Measurements from ENCODE around the gene CGRRF1. TPM values are rescaled to one million over a fixed set of nuclear protein-coding genes. Genes with fewer than 3 reads are reported as not detected.

CGRRF1 gene
- total and polyA plus RNA-seq, 9 of the 15 experiments (the other 6 are each of a cell fraction or from before 2014, with no cell fraction given): 2.8 to 15.8 (median 4.6) TPM

DNA sequence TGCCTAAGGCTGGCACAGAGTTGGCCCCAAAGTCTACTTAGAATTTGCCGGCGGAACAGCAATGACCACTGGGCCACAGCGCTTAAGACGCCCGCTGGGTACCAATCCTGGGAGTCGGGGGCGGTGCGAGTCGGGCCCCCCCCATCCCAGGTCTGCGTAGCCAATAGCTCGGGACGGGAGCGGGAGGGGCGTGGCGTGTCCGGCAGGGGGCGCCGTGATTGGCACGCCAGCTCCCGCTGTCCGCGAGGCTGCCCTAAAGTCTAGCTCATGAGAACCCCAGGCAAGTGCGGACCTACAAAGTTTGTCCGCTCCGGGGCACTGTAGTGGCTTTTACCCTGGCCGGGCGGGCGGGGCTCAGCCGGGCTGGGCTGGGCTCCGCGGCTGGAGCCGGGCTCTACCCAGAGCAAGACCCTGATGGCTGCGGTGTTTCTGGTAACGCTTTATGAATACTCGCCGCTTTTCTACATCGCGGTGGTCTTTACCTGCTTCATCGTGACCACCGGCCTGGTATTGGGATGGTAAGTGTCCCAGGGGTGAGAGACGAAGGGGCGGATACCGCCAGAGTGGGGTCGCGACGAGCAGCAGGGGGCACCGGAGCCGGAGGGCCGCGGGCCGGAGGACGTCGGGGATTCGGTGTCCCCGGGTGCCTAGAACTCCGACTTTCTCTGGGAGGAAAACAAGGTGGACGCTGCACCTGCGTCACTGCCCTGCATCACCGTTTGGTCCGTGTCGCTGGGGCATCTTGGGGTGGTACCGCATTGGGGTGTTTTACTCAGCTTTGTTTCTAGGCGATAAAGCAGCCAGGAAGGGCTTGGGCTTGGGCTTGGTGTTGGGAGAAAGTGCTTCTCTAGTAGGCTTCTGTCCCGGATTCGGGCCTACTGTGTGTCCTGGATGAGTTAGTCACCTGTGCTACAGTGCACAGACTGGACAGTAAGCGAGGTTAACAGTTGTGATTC, at the start of gene CGRRF1 (continued):
- TF ChIP-seq SMAD4 (CRISPR knock-in tag; conservative IDR thresholded peaks at IDR 0.05) (peak; percentile 61), SIN3A (IDR thresholded peaks at IDR 0.05; ENCODE audit: borderline replicate concordance in 2 of 2, control insufficient read depth in 1 of 2, low read depth in 2 of 2, low read length in 2 of 2) (no peak), RAD21 (CRISPR knock-in tag; conservative IDR thresholded peaks at IDR 0.05 in 1 of 2, IDR thresholded peaks at IDR 0.05 in 1 of 2) (peak; percentile 9 to 24; a peak in 1 of 4 replicates), ZNF384 (IDR thresholded peaks at IDR 0.05; ENCODE audit: low read depth, low read length) (peak; percentile 47; the same call in 1 of the 2 replicates), TBP (optimal IDR thresholded peaks at IDR 0.05; ENCODE audit: low read depth, low read length) (peak; percentile 54), CAMTA2 (CRISPR knock-in tag; conservative IDR thresholded peaks at IDR 0.05) (no peak), MTA3 (IDR thresholded peaks at IDR 0.05; ENCODE audit: borderline replicate concordance) (peak; percentile 99), MYC (IDR thresholded peaks at IDR 0.05; ENCODE audit: low read depth, low read length) (peak; percentile 56; the same call in 1 of the 2 replicates), MYC (CRISPR knock-in tag; IDR thresholded peaks at IDR 0.05; ENCODE audit: borderline replicate concordance, low read depth) (no peak), EP400 (IDR thresholded peaks at IDR 0.05) (0 out of 2 replicates have a peak, but pooled peaks have one; percentile 14), EGR1 (conservative IDR thresholded peaks at IDR 0.05) (peak; percentile 44; the same call in 1 of the 2 replicates), MYNN (IDR thresholded peaks at IDR 0.05) (0 out of 2 replicates have a peak, but pooled peaks have one; percentile 48), MYNN (CRISPR knock-in tag; IDR thresholded peaks at IDR 0.05) (no peak), ZNF12 (CRISPR knock-in tag; IDR thresholded peaks at IDR 0.05) (no peak), ZC3H8 (IDR thresholded peaks at IDR 0.05) (no peak), JUND (IDR thresholded peaks at IDR 0.05; ENCODE audit: borderline replicate concordance, low read depth, low read length) (peak; percentile 53; the same call in 1 of the 2 replicates), JUND (tag; IDR thresholded peaks at IDR 0.05; ENCODE audit: borderline replicate concordance, low read depth, low read length) (no peak; the same call in 2 of the 3 replicates), ZNF696 (CRISPR knock-in tag; conservative IDR thresholded peaks at IDR 0.05) (no peak), NFYB (IDR thresholded peaks at IDR 0.05; ENCODE audit: extremely low read depth, insufficient read length) (peak; percentile 55)
- TF ChIP-seq, protein P1, sequence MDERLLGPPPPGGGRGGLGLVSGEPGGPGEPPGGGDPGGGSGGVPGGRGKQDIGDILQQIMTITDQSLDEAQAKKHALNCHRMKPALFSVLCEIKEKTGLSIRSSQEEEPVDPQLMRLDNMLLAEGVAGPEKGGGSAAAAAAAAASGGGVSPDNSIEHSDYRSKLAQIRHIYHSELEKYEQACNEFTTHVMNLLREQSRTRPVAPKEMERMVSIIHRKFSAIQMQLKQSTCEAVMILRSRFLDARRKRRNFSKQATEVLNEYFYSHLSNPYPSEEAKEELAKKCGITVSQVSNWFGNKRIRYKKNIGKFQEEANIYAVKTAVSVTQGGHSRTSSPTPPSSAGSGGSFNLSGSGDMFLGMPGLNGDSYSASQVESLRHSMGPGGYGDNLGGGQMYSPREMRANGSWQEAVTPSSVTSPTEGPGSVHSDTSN (CRISPR knock-in tag; IDR thresholded peaks at IDR 0.05; ENCODE audit: low read depth): peak; percentile 67
- TF ChIP-seq, protein P1 (tag; conservative IDR thresholded peaks at IDR 0.05; ENCODE audit: low read depth): peak; percentile 59; the same call in 1 of the 2 replicates
- TF ChIP-seq, protein P2, sequence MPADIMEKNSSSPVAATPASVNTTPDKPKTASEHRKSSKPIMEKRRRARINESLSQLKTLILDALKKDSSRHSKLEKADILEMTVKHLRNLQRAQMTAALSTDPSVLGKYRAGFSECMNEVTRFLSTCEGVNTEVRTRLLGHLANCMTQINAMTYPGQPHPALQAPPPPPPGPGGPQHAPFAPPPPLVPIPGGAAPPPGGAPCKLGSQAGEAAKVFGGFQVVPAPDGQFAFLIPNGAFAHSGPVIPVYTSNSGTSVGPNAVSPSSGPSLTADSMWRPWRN (IDR thresholded peaks at IDR 0.05; ENCODE audit: low read depth): no peak
- TF ChIP-seq, protein P3, sequence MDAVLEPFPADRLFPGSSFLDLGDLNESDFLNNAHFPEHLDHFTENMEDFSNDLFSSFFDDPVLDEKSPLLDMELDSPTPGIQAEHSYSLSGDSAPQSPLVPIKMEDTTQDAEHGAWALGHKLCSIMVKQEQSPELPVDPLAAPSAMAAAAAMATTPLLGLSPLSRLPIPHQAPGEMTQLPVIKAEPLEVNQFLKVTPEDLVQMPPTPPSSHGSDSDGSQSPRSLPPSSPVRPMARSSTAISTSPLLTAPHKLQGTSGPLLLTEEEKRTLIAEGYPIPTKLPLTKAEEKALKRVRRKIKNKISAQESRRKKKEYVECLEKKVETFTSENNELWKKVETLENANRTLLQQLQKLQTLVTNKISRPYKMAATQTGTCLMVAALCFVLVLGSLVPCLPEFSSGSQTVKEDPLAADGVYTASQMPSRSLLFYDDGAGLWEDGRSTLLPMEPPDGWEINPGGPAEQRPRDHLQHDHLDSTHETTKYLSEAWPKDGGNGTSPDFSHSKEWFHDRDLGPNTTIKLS (IDR thresholded peaks at IDR 0.05; ENCODE audit: borderline replicate concordance, low read depth): peak; percentile 59; the same call in 1 of the 2 replicates

All from K562 (cell line).